ENCODE results near the gene NUP43.

DNA sequence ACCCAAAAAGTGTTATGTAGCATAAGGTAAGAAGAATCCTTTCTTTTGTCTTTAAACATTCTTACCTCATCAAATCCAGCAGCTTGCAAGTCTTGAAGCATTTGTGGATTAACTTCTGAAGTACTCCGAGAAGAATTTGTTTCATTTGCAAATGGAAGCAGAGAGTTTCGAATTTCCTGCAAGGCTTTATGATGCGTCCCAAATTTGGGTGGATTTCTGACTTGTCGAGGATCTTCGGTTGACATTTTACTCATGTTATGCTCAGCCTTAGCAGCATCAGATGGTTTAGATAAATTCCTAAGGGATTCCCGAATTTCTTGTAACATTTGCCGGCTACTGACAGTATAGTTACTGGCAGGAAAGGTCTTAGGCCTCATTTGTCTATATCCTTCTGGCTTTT, 44.6 kb downstream of the NUP43 start:
- TF ChIP-seq, protein P1, sequence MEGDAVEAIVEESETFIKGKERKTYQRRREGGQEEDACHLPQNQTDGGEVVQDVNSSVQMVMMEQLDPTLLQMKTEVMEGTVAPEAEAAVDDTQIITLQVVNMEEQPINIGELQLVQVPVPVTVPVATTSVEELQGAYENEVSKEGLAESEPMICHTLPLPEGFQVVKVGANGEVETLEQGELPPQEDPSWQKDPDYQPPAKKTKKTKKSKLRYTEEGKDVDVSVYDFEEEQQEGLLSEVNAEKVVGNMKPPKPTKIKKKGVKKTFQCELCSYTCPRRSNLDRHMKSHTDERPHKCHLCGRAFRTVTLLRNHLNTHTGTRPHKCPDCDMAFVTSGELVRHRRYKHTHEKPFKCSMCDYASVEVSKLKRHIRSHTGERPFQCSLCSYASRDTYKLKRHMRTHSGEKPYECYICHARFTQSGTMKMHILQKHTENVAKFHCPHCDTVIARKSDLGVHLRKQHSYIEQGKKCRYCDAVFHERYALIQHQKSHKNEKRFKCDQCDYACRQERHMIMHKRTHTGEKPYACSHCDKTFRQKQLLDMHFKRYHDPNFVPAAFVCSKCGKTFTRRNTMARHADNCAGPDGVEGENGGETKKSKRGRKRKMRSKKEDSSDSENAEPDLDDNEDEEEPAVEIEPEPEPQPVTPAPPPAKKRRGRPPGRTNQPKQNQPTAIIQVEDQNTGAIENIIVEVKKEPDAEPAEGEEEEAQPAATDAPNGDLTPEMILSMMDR (IDR thresholded peaks at IDR 0.05) = no peak
- TF ChIP-seq POLR2A (IDR thresholded peaks at IDR 0.05) (no peak), EP300 (IDR thresholded peaks at IDR 0.05) (no peak)
